Measurements from ENCODE around the gene NDUFA8.

NDUFA8 gene

GRCh38 chr9:122122903-122123632 is 36.5 kb downstream of the NDUFA8 start:
- DNase-seq (ENCODE audit: low spot score), result peak; percentile 88
- TF ChIP-seq CTCF (IDR thresholded peaks at IDR 0.05; ENCODE audit: extremely low read depth, insufficient read depth, missing control alignments), result peak; percentile 99
- in situ Hi-C loops (cut with MboI; ENCODE audit: low pct_unique_long_range_greater_than_20kb, low sequenced_read_pairs, unreplicated experiment), result loop anchor here (10.0 to 25.0 kb wide), 2 partner anchors 232 to 689 kb away; partner anchors contain the start of gene OR1K1

DNA sequence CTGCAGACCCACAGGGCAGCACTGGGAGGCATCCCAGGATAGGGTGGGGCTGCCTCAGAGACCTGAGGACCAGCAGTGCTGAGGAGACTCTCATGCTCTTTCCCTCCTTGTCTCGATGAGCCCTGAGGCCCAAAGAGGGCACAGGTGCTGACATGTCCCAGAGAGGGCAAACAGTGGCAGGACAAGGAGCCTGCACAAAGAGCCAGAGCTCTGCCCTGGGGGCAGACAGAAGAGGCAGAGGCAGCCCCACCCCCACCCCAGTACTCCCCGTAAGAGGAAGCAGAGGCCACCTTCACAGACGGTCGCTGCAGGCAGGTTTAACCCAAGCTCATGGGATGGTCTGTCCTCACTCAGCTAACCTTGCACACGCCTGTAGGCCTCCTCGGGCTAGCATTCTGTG is 37.1 kb downstream of the NDUFA8 start:
- no peak for DNase-seq (ENCODE audit: low spot score)
- in situ Hi-C loops (cut with MboI; ENCODE audit: low pct_unique_long_range_greater_than_20kb, low sequenced_read_pairs, unreplicated experiment), result loop anchor here (10.0 to 25.0 kb wide), 2 partner anchors 232 to 690 kb away; partner anchors contain the start of gene OR1K1
- no peak for TF ChIP-seq CTCF (IDR thresholded peaks at IDR 0.05; ENCODE audit: extremely low read depth, insufficient read depth, missing control alignments)

DNA sequence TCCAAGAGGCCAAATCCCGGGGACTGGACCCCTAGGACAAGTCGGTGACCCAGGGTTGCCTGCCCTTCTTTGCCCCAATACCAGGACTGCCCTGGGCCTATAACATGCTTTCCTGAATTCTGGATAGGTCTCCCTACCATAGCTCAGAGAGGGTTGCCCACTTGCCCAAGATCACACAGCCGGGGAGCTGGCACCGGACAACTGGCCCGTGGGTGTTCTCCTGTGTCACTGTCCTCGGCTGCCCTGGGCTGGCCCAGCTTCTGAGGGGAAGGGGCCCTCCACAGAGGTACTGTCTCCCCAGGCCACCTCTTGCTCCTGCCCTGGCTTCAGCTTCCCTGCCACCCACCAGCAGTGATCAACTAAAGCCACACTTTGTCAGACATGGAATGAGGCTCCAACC is 37.6 kb downstream of the NDUFA8 start:
- DNase-seq (ENCODE audit: low spot score), result no peak
- in situ Hi-C loops (cut with MboI; ENCODE audit: low pct_unique_long_range_greater_than_20kb, low sequenced_read_pairs, unreplicated experiment), result loop anchor here (10.0 to 25.0 kb wide), 2 partner anchors 233 to 690 kb away; partner anchors contain the start of gene OR1K1
- TF ChIP-seq CTCF (IDR thresholded peaks at IDR 0.05; ENCODE audit: extremely low read depth, insufficient read depth, missing control alignments), result no peak

- DNase-seq (ENCODE audit: low spot score), result no peak
- TF ChIP-seq CTCF (IDR thresholded peaks at IDR 0.05; ENCODE audit: extremely low read depth, insufficient read depth, missing control alignments), result no peak
- in situ Hi-C loops (cut with MboI; ENCODE audit: low pct_unique_long_range_greater_than_20kb, low sequenced_read_pairs, unreplicated experiment), result loop anchor here (10.0 to 25.0 kb wide), 2 partner anchors 233 to 691 kb away; partner anchors contain the start of gene OR1K1
Measured at GRCh38 chr9:122121391-122121790, 38.2 kb downstream of the NDUFA8 start.

DNA sequence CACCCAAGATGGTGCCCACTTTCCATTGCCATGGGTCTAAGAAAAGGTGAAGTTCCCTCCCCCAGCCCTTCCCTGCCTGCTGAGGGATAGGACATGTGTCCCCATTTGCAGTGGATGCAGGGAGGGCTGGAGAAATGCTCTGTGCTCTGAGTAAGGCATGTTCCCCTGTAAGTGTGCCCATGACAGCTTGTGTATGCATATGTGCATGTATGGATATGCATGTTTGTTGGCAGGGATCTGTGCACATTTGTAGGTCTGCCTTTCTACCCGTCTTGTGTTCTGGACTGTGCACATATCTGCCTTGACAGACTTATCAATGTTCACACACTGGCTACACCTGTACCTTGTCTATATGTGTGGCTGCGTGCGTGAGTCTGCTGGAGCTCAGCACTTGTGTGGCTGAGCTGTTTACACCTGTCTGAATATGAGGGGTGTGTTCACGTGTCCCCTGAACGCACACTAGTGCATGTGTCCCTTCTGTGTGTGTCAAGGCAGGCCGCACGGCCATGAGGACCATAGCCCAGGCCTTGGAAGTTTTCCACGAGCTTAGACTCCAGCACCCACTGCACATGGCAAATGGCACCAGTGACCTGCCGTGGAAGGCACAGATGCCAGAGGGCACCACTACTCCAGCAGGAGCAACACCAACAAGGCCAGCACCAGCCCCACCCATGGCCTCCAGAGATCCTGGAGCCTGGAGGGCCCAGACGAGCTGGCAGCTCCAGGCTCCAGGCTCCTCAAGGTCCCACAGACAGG is 39.1 kb downstream of the NDUFA8 start:
- DNase-seq (ENCODE audit: low spot score), result no peak
- in situ Hi-C loops (cut with MboI; ENCODE audit: low pct_unique_long_range_greater_than_20kb, low sequenced_read_pairs, unreplicated experiment), result loop anchor here (10.0 to 25.0 kb wide), 2 partner anchors 234 to 692 kb away; partner anchors contain the start of gene OR1K1
- no peak for TF ChIP-seq CTCF (IDR thresholded peaks at IDR 0.05; ENCODE audit: extremely low read depth, insufficient read depth, missing control alignments)

GRCh38 chr9:122119721-122120120 is 39.9 kb downstream of the NDUFA8 start:
- no peak for TF ChIP-seq CTCF (IDR thresholded peaks at IDR 0.05; ENCODE audit: extremely low read depth, insufficient read depth, missing control alignments)
- DNase-seq (ENCODE audit: low spot score), result no peak
- in situ Hi-C loops (cut with MboI; ENCODE audit: low pct_unique_long_range_greater_than_20kb, low sequenced_read_pairs, unreplicated experiment), result loop anchor here (10.0 to 25.0 kb wide), 2 partner anchors 235 to 693 kb away; partner anchors contain the start of gene OR1K1

All from GM13977 (cell line).